GM12864 (cell line): ENCODE data around the gene BRD9.
"Not testable (repeated sequence)": the region's sequence is repeated elsewhere in the genome, so short reads cannot be mapped to it uniquely, and the experiment has no call there.

Experiments
- DNase-seq: peaks from one replicate; pipeline ENCODE4 v3.0.0-alpha.2; 2011; ENCODE audit warnings: low read depth
- H3K4me3 ChIP-seq: 2 replicates; pipeline ENCODE4 v1.5.1; 2011; ENCODE audit warnings: mild to moderate bottlenecking, low read depth, low read length, control low read depth
- TF ChIP-seq, protein P1 (sequence below): IDR thresholded peaks from 2 replicates; pipeline ENCODE4 v1.5.1; 2011; ENCODE audit warnings: low read depth, mild to moderate bottlenecking, moderate library complexity, low read length, control low read depth, inconsistent platforms; ENCODE audit errors: missing control alignments

The BRD9 gene

GRCh38 chr5:835933-836612, 56.5 kb downstream of the BRD9 start:
- not testable (repeated sequence) for H3K4me3 ChIP-seq, DNase-seq

DNA sequence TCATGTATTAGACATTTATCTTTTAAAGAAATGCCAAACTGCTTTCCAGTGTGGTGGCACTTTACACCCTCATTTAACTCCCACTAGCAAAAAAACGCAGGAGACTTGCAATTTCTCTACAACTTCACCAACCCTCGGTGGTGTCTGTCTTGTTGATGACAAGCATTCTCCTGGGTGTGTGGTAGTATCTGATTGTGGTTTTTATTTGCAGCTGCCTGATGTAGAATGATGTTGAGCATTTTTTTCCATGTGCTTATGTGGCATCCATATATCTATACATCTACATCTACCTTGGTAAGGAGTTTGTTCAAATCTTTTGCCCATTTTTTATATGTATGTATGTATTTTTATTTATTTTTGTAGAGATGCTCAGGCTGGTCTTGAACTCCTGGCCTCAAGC, 58.6 kb downstream of the BRD9 start:
- not testable (repeated sequence) for DNase-seq, H3K4me3 ChIP-seq

DNA sequence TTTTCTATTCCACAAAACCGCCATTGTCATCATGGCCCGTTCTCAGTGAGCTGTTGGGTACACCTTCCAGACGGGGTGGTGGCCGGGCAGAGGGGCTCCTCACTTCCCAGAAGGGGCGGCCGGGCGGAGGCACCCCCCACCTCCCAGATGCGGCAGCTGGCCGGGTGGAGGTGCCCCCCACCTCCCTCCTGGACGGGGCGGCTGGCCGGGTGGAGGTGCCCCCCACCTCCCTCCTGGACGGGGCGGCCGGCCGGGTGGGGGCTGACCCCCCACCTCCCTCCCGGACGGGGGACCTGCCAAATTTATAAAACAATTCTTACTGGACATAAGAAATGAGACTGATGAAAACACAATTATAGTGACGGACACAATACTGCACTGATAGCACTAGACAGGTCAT, 64.4 kb downstream of the BRD9 start:
- H3K4me3 ChIP-seq, DNase-seq: not testable (repeated sequence)

DNA sequence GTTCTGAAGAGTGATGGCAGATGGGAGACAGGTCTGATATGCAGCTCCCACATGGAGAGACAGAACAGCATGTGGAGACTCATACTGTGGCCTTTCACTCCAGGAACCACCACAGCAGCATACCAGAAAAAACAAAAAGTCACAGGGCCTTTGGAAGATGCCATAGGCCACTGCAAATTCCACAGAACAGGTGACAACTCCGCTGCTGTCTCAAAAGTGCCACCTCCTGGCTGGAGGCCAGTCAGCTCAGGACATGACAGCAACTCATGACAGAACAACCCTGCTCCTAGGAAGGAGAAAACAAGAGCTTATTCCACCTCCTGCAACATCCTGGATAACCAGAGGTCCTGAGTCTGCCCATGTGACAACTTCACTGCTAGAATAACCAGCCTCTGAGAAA, 67.1 kb downstream of the BRD9 start:
- H3K4me3 ChIP-seq, DNase-seq: not testable (repeated sequence)

DNA sequence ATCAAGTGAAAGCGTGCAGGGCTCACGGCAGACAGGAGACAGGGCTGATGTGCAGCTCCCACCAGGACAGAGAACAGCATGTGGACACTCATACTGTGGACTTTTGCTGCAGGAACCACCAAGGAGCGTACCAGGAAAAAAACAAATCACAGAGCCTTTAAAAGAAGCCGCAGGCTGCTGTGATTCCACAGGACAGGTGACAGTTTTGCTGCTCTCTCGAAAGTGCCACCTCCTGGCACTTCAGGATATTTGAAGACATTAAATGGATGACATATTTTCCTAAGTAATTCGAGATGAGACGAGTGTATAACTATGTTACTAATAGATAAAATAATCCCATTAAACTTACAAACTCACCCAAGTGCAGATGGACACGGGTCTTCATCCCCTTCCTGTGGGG, 71.1 kb downstream of the BRD9 start:
- no peak for DNase-seq
- H3K4me3 ChIP-seq: no peak overlapping the region
- TF ChIP-seq, protein P1, sequence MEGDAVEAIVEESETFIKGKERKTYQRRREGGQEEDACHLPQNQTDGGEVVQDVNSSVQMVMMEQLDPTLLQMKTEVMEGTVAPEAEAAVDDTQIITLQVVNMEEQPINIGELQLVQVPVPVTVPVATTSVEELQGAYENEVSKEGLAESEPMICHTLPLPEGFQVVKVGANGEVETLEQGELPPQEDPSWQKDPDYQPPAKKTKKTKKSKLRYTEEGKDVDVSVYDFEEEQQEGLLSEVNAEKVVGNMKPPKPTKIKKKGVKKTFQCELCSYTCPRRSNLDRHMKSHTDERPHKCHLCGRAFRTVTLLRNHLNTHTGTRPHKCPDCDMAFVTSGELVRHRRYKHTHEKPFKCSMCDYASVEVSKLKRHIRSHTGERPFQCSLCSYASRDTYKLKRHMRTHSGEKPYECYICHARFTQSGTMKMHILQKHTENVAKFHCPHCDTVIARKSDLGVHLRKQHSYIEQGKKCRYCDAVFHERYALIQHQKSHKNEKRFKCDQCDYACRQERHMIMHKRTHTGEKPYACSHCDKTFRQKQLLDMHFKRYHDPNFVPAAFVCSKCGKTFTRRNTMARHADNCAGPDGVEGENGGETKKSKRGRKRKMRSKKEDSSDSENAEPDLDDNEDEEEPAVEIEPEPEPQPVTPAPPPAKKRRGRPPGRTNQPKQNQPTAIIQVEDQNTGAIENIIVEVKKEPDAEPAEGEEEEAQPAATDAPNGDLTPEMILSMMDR: no peak

- TF ChIP-seq, protein P1: no peak
- DNase-seq: no peak
- H3K4me3 ChIP-seq: no peak overlapping the region
Measured at GRCh38 chr5:820245-820644, 72.4 kb downstream of the BRD9 start.

DNA sequence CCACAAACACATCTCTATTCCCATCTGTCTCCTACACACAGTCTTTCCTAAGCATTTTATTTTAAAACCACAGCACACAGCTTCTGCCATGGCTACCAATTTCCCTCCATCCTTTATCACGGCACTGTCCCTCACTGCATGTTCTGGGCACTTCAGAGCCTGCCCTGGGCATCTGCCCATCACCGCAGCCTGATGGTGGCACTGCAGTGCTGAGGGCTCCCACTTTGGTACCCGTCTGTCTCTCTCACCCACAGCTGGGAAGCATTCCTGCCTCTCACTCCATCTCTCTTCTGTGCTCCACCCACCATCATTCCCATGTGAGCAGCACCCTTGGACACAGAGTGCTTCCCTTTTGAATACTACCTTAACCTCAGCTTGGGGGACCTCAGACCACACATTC, 73.5 kb downstream of the BRD9 start:
- DNase-seq: no peak
- H3K4me3 ChIP-seq: no peak overlapping the region
- TF ChIP-seq, protein P1: no peak

- H3K4me3 ChIP-seq: no peak overlapping the region
- no peak for DNase-seq
- TF ChIP-seq, protein P1: no peak
Measured at GRCh38 chr5:816176-816575, 76.4 kb downstream of the BRD9 start.

DNA sequence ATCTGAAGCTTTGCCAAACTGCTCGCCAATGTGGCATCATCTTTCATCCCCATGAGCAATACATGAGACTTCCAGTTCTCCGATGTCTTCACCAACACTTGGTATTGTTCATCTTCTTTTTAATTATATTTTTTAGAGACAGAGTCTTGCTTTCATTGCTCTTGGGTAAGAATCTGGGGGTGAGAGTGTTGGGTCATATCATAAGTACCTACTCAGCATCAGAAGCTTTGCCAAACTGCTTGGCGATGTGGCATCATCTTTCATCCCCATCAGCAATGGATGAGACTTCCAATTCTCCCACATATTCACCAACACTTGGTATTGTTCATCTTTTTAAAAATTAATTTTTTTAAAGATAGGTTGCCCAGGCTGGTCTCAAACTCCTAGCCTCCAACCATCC, 77.2 kb downstream of the BRD9 start:
- no peak overlapping the region for H3K4me3 ChIP-seq
- DNase-seq: no peak
- TF ChIP-seq, protein P1: no peak
